Stimulated activated CD4-positive, alpha-beta T cell treated with anti-CD3 and anti-CD28 coated beads, Interleukin-12 subunit alpha, Interleukin-12 subunit beta, amount 100 ng/mL, for 4 hours (primary cell): Measurements from ENCODE around the gene CEP20.
"Not testable (repeated sequence)": the region's sequence is repeated elsewhere in the genome, so short reads cannot be mapped to it uniquely, and the experiment has no call there.

Source experiments
- DNase-seq: peaks from one replicate; pipeline ENCODE4 v3.0.0-alpha.2; 2020

CEP20 gene

DNA sequence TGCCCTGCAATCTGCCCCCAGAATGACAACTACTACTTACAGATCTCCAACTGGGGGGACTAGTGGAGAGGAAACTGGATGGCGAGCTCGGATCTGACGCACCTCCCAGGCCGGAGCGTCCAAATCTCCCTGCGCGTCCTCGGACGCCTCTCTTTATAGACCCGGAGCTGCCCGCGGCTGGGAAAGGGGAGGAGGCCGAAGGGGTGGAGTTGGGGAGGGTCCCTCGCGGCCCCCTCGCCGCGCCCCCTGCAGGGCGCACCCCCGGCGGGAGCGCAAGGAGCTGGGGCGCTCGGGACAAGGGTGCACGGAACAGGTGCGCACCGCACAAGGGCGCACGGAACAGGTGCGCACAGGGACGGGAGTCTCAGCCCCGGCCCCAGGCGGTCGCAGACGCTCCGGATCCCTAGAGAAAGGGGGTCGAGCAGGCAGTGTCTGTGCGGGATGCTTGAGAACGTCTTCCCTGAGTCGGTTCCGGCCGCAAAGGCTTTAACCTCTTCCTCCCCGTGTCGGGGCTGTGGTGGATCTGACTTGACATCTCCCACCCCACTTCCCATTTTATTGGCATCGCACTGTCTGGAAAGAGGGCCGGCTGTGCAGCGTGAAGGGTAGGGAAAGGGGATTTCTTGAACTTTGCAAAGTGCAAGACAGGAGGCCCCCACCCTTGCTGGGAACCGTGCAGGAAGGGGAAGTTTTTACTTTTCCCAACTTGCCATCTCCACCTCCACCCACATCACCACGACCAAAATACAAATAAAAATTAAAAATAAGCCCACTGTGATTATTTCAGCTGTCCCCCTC is 31.3 kb downstream of the CEP20 start, which contains the start of gene MYH11:
Gene MYH11 (minus strand): TSS at position 128 of the 798 bp plus-strand sequence. CDS start 18,776 bp downstream, outside the sequence.
- DNase-seq: no peak

DNA sequence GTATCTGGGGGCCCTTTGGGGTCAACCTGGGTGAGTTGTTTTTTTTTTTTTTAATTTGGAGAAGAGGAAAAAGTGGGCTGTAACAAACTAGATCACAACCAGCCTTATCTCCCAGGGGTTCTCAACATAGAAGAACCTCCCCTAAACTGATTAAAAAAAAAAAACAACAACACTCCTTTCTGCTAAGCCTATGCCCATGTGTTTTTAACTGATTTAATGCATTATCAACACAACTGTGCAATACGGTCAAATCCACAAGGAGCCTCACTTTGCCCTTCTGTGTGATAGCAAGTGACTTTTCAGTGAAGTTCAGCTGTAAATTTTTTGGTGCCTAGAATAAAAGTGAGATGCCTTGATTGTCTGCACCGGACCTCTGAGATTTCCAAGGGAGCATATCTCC is 32.2 kb downstream of the CEP20 start:
- no peak for DNase-seq

DNA sequence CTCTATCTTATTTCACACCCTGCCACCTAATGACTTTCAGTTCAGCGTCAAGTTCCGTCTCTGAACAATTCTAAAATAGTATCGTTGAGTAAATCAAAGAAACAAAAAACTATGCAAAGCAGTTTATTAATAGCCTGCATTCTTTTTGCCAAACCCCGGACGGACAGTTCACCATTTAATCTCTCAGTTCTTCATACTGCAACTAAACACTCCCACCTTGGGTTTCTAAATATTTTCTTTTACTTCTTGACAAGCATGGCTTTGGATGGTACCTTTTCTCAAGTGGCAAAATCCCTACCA is 32.7 kb downstream of the CEP20 start:
- DNase-seq: no peak

DNA sequence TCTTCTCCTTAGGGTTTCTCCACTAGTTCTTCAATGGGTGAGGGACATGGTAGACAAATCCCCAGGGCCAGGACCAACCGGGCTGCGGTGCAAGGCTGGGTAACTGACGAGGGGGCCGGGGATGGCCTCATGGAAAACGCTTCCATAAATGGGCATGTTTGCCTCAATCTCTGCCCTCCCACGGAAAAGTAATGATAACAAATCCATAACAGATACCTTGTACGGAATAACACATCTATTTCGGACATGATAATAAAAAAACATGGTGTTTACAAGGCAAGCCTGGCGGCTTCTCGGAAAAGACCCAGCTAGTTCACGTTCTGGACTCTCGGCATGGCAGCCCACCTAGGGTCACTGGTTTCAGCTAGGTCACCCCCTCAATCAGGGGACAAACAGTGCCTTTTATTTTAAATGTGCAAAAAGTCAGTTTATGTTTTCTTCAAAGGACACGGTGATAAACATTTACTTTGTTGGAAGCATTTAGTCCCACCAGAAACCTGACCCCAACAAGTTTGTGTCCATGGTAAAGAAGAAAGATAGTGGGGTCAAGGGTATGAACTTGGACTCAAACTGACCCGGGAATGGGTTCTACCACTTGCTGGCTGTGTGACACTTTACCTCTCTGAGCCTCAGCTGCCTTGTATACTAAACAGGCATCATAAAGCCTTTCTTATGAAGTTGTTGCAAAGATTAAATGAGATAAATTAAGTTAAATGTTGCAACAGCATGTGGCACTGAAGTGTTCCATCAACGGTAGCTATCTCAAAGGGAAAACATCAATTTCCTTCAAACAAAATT is 33.3 kb downstream of the CEP20 start:
- no peak for DNase-seq

DNA sequence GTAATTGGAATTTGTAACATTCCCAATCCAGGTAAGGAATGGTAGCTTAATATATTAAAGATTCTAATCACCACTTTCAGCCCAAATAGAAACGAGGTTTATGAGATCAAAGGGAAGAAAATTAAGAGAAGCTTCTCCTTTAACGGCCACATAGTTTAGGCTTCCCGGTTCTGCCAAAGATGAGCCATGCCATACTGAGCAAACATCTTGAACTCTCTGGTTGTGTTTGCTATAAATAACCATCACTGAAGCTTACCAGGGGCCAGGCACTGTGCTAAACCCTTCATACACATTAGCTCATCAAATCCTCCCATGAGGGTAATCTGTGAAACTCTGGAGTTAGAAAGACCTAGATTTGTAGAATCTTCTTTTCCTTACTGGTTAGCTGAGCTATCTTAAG is 34.3 kb downstream of the CEP20 start:
- DNase-seq: no peak

DNA sequence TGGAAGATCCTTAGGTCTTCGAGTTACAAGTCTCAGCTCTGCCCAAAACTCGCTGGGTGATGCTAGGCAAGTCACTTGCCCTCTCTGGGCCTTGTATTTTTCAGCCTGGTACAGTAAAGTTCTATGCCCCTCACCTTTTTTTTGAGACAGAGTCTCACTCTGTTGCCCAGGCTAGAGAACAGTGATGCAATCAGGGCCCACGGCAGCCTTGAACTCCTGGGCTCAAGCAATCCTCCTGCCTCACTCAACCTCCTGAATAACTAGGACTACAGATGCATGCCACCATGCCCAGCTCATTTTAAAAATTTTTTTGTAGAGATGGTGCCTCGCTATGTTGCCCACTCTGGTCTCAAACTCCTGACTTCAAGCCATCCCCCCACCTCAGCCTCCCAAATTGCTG is 35.4 kb downstream of the CEP20 start:
- no peak for DNase-seq

DNA sequence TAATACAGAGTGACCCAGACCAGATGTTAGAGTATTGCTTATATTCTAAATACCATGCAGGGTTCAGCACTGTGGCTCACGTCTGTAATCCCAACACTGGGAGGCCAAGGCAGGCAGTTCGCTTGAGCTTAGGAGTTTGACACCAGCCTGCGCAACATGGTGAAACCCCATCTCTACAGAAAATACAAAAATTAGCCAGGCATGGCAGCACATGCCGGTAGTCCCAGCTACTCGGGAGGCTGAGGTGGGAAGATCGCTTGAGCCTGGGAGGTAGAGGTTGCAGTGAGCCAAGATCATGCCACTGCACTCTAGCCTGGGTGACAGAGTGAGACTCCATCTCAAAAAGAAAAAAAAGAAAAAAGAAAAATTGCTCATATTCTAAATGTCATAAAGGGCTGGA is 37.8 kb downstream of the CEP20 start:
- not testable (repeated sequence) for DNase-seq

DNA sequence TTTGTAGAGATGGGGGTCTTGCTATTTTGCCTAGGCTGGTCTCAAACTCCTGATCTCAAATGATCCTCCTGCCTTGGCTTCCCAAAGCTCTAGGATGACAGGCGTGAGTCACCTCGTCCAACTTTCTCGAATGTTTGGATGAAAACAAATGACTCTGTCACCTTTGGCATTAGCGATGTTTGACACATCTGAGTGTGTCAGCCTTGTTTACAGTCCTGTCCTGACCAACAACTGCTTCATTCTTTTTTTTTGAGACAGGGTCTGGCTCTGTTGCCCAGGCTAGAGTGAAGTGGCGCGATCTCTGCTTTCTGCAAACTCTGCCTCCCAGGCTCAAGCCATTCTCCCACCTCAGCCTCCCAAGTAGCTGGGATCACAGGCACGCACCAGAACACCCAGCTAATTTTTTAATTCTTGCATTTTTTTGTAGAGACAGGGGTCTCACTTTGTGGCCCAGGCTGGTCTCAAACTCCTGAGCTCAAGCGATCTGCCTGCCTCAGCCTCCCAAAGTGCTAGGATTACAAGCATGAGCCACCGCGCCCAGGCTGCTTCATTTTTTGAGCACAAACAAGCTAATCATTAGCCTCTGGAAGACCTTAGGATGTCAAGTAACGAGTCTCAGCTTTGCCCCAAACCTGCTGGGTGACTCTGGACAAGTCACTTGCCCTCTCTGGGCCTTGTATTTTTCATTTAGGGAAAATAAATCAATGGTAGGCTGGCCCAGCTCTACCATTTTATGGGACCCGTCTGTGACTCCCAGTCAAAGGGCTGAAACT is 39.0 kb downstream of the CEP20 start:
- DNase-seq: no peak

DNA sequence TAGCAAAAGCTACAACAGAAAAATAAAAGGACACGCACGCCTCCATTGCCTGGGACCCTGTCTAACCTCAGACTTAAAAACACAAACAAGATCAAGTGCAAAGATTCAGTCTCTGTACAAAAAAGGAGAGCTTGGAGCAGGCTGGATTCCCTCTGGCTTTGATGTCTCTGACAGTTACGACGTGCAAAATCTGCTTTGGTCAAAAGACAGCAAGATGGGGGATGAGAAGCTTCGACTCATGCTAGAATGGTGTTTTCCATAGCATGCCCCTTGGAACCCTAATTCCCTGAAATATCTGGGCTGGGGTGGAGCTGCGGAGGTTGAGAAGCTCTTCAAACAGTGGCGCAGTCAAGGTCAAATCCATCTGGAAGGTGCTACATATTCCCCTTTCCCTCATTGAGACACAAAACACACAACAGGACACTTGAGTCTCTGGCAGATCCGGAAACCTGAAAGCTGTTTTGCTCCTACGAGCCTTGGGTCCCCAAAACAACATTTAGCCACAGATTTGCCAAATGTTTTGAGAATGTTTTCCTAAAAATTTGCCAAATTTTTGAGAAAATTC is 40.7 kb downstream of the CEP20 start:
- no peak for DNase-seq

DNA sequence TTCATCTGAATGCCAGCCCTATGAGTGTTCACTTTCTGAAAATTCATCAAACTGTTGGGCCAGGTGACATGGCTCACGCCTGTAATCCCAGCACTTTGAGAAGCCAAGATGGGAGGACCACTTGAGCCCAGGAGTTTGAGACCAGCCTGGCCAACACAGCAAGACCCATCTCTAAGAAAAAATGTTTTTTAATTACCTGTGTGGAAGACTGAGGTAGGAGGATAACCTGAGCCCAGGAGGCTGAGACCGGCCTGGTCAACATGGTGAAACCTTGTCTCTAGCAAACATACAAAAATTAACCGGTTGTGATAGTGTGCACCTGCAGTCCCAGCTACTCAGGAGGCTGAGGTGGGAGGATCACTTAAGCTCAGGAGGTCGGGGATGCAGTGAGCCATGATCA is 41.9 kb downstream of the CEP20 start:
- no peak for DNase-seq

DNA sequence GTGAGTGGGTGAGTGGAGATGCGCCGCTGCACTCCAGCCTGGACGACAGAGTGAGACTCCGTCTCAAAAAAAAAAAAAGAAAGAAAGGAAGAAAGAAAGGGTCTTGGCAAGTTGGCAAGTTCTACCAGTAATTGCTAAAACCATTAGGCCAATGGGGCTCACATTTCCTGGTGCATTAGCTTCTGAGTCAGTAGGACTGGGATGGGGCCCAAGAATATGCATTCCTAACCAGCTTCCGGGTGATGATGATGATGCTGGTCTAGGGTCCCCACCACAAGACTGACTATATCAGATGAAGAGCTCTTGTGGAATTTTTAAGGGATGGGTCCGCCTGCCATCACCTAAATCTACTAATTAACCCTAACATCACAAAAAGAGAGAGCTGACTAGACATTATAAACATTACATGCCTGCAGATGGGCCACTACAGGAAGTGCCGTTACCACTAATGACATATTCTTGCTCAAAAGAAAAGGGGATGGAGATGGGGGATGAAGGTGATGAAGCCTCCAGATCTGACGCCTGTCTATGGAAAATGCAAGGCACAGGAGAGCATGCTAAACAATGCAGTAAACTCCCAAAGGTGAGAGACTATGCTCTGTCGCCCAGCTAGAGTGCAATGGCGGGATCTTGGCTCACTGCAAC is 44.6 kb downstream of the CEP20 start:
- no peak for DNase-seq

DNA sequence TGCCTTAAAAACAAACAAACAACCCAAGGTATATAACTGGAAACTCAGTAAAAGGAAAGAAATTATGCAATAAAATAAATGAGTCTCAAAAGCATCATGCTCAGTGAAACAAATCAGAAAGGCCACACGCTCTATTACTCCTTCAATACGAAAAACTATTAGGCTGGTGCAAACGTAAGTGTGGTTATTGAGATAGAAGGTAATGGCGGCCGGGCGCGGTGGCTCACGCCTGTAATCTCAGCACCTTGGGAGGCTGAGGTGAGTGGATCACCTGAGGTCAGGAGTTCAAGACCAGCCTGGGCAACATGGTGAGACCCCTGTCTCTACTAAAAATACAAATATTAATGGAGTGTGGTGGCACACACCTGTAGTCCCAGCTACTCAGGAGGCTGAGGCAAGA is 49.2 kb downstream of the CEP20 start:
- DNase-seq: not testable (repeated sequence)

DNA sequence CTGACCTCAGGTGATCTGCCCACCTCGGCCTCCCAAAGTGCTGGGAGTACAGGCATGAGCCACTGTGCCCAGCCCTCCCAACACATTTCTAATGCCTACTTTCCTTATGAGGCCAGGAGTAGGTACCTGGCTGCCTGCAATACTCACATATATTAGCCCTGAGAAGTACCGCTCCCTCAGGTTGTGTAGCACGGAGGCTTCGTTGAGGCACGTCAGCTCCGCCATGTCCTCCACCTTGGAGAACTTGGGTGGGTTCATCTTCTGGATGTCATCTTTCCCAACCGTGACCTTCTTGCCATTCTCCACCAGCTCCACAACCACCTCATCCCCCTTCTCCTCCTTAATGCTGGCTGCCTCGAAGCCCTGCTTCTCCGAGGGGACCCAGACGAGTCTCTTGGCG is 50.6 kb downstream of the CEP20 start:
- no peak for DNase-seq

DNA sequence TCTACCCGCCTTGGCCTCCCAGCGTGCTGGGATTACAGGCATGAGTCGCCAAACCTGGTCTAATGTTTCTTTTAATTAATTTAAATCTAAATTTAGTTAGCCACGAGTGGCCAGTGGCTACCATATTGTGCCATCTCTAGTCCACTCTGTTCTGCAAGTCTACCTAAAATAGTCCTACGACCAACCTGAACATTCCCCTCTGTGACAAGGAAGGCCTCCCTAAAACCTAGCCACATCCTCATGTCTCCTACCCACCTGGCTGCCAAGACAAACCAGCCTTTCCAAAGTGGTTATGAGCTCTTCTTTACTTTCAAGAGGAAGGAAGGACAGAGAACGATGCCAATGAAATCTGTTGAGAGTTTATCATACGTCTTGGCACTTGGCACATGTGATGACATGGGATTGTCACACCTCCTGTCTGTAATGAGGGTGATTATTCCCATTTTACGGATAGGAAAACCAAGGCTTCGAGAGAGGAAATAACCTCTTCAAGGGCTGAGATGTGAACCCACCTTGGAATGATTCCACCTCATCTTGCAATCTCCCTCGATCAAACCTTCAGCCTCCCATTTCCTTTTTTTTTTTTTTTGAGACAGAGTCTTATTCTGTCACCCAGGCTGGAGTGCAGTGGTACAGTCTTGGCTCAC is 51.3 kb downstream of the CEP20 start:
- DNase-seq: no peak

DNA sequence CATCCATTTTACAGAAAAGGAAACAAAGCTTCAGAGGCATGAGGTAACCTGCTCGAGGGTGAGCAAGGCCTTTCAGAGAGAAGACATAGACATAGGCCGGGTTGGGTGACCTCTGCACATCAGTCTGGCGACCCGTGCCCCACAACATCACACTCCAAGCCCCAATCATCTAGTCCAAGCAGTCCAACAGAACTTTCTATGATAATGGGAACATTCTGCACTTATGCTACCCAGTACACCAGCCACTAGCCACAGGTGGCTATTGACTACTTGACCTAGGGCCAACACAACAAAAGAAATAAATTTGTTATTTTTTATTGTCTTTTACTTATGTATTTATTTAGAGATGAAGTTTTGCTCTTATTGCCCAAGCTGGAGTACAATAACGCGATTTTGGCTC is 52.3 kb downstream of the CEP20 start:
- no peak for DNase-seq

DNA sequence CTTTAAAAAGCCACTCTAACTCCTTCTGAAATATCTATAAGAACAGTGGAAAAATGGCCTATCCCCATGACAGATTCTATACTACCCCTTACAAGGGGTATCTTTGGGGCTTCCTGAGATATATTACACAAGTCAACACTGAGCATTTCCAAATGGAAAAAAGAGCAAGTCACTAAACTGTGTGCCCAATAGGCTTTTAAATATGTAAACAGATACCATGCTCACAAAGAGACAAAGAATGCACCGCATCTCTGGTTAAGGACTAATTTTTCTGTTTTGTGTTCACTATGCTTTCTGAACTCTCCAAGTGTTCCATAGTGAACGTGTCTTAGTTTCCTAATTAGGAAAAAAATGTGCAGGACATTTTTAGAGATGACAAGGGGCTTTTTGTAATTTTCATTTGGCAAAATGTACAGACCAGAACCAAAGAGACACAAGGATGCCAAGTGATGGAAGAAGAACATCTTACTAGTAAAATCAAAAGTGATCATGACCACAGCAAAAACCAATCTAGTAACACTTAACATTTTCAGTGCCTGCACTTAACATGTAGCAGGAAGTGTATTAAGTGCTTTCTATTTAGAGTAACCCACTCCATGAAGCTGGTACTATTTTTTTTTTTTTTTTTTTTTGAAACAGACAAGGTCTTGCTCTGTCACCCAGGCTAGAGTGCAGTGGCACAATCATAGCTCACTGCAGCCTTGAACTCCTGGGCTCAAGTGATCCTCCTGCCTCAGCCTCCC is 53.1 kb downstream of the CEP20 start:
- DNase-seq: no peak

DNA sequence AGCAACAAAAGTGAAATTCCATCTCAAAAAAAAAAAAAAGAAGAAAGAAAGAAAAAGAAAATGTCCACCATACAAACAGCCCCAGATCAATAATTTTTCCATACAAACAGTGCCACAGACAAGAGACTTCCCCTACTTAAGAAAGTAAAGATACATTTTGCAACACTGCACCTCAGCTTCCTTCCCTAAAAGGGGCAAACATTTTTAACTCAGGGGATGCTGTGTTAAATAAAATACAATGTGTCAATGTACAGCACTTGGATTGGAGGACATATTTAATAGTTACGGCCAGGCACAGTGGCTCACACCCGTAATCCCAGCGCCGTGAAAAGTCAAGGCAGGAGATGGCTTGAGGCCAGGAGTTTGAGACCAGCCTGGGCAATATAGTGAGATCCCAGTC is 53.9 kb downstream of the CEP20 start:
- DNase-seq: no peak

DNA sequence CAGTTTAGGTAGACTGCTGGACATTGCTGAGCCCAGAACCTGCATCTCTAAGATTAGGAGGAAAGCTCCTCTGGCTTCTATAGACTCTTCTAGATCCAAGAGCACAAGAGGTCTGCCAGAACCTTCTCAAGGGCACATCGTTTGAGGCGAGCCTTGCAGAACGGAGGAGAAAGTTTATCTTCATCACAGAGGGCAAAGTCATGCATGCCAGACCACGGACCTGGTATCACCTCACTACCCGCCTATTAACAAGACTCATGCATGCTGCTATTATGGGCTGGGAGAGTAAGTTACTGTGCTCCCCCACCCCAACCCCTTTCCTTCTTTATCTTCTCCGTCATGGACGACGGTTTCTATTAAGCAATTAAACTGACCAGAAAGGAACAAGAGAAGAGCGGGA is 54.9 kb downstream of the CEP20 start:
- no peak for DNase-seq

DNA sequence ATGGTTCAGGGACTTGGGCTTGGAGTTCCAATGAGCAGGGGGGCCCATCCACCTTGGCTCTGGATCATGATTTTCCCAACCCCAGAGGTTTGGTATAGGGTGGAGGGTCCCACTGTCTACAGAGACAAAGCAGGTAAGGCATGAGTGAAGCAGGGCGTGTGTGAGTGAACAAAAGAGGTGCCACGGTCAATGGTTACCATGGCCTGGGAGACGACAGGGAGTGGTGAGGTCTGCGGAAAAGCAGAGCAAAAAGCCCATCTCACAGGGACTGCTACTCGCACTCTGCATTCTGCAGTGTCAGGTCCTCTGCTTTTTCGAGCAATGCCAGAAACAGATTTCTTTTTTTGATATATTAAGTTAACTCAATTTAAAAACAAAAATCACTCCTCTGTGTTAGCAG is 56.2 kb downstream of the CEP20 start:
- DNase-seq: no peak

DNA sequence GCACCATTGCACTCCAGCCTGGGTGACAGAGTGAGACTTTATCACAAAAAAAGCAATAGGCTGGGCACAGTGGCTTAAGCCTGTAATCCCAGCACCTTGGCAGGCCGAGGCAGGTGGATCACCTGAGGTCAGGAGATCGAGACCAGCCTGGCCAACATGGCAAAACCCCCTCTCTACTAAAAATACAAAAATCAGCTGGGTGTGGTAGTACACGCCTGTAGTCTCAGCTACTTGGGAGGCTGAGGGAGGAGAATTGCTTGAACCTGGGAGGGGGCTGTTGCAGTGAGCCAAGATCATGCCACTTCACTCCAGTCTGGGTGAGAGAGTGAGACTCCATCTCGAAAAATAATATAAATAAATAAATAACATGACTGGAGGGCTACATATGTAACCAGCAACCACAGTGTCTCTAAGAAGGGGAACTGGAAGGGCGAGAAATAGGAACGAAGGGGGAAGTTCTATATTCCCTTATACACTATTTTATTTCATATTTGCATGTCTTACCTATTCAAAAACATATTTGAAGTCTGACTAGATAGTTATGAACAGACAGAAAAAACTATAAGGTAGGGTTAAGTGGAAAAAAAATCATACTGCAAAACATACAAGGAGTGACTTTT is 57.5 kb downstream of the CEP20 start:
- DNase-seq: no peak

DNA sequence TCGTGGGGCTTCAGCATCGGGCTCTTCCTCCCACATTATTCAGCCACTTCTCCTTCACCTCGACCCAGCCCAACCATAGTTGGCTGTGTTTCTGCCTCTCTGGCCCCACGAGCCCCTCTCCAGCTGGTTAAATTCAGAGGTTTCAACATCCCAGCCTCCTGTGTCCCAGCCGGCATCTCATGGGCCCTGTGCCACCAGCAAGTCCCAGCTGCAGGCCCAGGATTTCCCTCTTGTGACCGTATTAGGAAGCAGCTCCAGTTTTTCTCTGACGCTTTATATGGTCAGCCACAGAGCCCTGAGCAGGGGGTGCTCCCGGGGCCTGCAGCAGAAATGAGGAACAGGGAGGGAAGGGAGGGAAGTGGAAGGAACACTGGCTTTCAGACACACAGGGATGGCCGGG is 58.9 kb downstream of the CEP20 start:
- DNase-seq: no peak
